AG04449 (cell line): ENCODE data around the gene ADAMTS14.

Experiments used
- CTCF ChIA-PET: fragments of 350-600 bp; formaldehyde crosslinking; extraction: SDS; loops from one replicate; lab custom pipeline; 2021; ENCODE audit warnings: antibody characterized with exemption; lab: Yijun Ruan, JAX
- POLR2A ChIA-PET: fragments of 400-600, 350-600 bp; formaldehyde crosslinking; extraction: SDS; loops from one replicate; lab custom pipeline; 2020; ENCODE audit warnings: antibody characterized with exemption, inconsistent platforms; lab: Yijun Ruan, JAX
- DNase-seq: peaks from one replicate; pipeline ENCODE4 v3.0.0-alpha.2; 2010; ENCODE audit warnings: low read depth, low spot score
- H3K4me3 ChIP-seq: 2 replicates; pipeline ENCODE4 v1.5.1; 2011; ENCODE audit warnings: low read depth, mild to moderate bottlenecking, control low read depth, low read length
- CTCF ChIP-seq: IDR thresholded peaks from one replicate; pipeline ENCODE4 v1.5.1; 2011; ENCODE audit warnings: mild to moderate bottlenecking, moderate library complexity, low read length, control low read depth, inconsistent platforms; ENCODE audit not compliant: insufficient read depth; ENCODE audit errors: missing control alignments

The ADAMTS14 gene

GRCh38 chr10:70810967-70811366 lies 138.7 kb downstream of the ADAMTS14 start:
- DNase-seq: no peak
- no peak for TF ChIP-seq CTCF
- POLR2A ChIA-PET: no interaction called here
- no peak overlapping the region for H3K4me3 ChIP-seq
- CTCF ChIA-PET: interaction anchor here (1.1 to 10.2 kb wide), 5 partner anchors 46 to 261 kb away, joined by 3 to 70 read pairs (median 5); no protein-coding TSS in a partner anchor

DNA sequence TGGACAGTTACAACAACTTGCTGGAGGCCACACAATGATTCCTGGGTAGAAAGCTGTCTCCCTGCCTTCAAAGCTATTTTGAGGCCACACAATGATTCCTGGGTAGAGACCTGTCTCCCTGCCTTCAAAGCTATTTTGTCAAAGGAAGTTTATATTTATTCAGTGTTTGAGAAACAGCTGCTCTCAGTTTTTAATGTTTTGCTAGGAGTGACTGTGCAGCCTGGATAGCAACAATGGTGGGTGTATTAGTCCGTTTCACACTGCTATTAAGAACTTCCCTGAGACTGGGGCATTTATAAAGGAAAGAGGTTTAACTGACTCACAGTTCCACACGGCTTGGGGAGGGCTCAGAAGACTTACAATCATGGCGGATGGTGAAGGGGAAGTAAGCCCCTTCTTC lies 139.6 kb downstream of the ADAMTS14 start:
- no peak overlapping the region for H3K4me3 ChIP-seq
- CTCF ChIA-PET: interaction anchor here (0.6 to 10.2 kb wide), 9 partner anchors 43 to 351 kb away, joined by 3 to 70 read pairs (median 3); no protein-coding TSS in a partner anchor
- no peak for TF ChIP-seq CTCF
- POLR2A ChIA-PET: no interaction called here
- DNase-seq: no peak
